B cell (primary cell): ENCODE results near the gene TGOLN2.

Experiments
- EZH2 ChIP-seq: IDR thresholded peaks from 2 replicates; pipeline ENCODE4 v1.6.1; 2012; ENCODE audit warnings: borderline replicate concordance, low read depth, mild to moderate bottlenecking, moderate library complexity, low read length; ENCODE audit not compliant: insufficient read depth, poor library complexity, severe bottlenecking
- TF ChIP-seq, protein P1 (sequence below): fragments of 200-600 bp; IDR thresholded peaks from one replicate; pipeline ENCODE4 v1.8.0; 2022; ENCODE audit warnings: antibody characterized with exemption, mild to moderate bottlenecking

DNA sequence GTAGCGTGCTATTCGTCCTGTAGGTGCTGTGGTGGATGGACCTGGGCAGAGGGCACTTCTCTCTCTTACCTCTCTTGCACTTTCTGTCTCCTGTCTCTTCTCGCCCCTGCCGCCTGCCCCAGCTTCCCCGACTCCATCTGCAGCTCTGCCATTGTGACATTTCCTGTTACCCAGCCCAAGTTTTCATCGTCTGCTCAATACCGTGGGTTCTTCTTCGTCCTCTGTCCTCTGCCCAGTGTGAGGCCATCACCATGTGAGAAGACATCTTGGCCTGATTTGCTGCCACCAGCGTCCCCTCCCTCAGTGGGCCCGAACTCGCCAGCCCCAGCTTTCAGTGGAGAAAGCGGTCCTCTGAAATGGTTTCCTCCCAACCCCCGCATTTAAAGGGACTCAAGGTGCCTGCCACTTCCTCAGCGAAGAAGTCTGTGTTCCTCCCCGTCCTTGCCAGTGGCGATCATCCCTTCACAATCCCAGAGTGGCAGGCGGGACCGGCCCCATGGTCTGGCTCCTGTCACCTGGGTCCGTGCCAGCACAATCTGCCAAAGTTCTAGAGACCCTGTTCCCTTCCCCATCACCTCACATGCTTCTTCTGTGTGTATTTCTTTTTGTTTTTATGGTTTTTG lies 18.0 kb downstream of the TGOLN2 start:
- TF ChIP-seq, protein P1, sequence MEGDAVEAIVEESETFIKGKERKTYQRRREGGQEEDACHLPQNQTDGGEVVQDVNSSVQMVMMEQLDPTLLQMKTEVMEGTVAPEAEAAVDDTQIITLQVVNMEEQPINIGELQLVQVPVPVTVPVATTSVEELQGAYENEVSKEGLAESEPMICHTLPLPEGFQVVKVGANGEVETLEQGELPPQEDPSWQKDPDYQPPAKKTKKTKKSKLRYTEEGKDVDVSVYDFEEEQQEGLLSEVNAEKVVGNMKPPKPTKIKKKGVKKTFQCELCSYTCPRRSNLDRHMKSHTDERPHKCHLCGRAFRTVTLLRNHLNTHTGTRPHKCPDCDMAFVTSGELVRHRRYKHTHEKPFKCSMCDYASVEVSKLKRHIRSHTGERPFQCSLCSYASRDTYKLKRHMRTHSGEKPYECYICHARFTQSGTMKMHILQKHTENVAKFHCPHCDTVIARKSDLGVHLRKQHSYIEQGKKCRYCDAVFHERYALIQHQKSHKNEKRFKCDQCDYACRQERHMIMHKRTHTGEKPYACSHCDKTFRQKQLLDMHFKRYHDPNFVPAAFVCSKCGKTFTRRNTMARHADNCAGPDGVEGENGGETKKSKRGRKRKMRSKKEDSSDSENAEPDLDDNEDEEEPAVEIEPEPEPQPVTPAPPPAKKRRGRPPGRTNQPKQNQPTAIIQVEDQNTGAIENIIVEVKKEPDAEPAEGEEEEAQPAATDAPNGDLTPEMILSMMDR, result no peak
- TF ChIP-seq EZH2, result no peak
